Measurements from ENCODE around the gene ZNF408. TPM values are rescaled to one million over a fixed set of nuclear protein-coding genes. Genes with fewer than 3 reads are reported as not detected.
A peak's percentile ranks its signal among the peaks of the same experiment; 100 is the strongest.

Gene ZNF408
- total RNA-seq, 1 experiment from 2014 or later, result 15.2 TPM

- no peak for ATAC-seq
- no peak for DNase-seq (ENCODE audit: low spot score)
- ChIA-PET CTCF (no interaction called here), POLR2A (no interaction called here)
- peaks cover 48% of the 10 kb centered on the region for H3K36me3 Mint-ChIP-seq
- no peak overlapping the region for H3K4me3 Mint-ChIP-seq
- H3K4me1 Mint-ChIP-seq, result no peaks in the 10 kb centered on the region
- H3K27me3 Mint-ChIP-seq (ENCODE audit: low read depth), result no peaks in the 10 kb centered on the region
- H3K9me3 Mint-ChIP-seq, result no peaks in the 10 kb centered on the region
- H3K27ac Mint-ChIP-seq, result peak overlapping the region; percentile 32; the same call in 1 of the 2 replicates
- TF ChIP-seq PREB (CRISPR knock-in tag; IDR thresholded peaks at IDR 0.05; ENCODE audit: borderline replicate concordance), result no peak
- no peak for TF ChIP-seq FOXK1 (CRISPR knock-in tag; IDR thresholded peaks at IDR 0.05)
- TF ChIP-seq CDX4 (CRISPR knock-in tag; IDR thresholded peaks at IDR 0.05; ENCODE audit: borderline replicate concordance), result no peak
- no peak for TF ChIP-seq SMAD3 (CRISPR knock-in tag; IDR thresholded peaks at IDR 0.05; ENCODE audit: borderline replicate concordance)
- TF ChIP-seq, protein P1, sequence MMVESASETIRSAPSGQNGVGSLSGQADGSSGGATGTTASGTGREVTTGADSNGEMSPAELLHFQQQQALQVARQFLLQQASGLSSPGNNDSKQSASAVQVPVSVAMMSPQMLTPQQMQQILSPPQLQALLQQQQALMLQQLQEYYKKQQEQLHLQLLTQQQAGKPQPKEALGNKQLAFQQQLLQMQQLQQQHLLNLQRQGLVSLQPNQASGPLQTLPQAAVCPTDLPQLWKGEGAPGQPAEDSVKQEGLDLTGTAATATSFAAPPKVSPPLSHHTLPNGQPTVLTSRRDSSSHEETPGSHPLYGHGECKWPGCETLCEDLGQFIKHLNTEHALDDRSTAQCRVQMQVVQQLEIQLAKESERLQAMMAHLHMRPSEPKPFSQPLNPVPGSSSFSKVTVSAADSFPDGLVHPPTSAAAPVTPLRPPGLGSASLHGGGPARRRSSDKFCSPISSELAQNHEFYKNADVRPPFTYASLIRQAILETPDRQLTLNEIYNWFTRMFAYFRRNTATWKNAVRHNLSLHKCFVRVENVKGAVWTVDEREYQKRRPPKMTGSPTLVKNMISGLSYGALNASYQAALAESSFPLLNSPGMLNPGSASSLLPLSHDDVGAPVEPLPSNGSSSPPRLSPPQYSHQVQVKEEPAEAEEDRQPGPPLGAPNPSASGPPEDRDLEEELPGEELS (CRISPR knock-in tag; IDR thresholded peaks at IDR 0.05), result no peak
- no peak for TF ChIP-seq ZNF263 (CRISPR knock-in tag; IDR thresholded peaks at IDR 0.05; ENCODE audit: low read depth)
- TF ChIP-seq, protein P2, sequence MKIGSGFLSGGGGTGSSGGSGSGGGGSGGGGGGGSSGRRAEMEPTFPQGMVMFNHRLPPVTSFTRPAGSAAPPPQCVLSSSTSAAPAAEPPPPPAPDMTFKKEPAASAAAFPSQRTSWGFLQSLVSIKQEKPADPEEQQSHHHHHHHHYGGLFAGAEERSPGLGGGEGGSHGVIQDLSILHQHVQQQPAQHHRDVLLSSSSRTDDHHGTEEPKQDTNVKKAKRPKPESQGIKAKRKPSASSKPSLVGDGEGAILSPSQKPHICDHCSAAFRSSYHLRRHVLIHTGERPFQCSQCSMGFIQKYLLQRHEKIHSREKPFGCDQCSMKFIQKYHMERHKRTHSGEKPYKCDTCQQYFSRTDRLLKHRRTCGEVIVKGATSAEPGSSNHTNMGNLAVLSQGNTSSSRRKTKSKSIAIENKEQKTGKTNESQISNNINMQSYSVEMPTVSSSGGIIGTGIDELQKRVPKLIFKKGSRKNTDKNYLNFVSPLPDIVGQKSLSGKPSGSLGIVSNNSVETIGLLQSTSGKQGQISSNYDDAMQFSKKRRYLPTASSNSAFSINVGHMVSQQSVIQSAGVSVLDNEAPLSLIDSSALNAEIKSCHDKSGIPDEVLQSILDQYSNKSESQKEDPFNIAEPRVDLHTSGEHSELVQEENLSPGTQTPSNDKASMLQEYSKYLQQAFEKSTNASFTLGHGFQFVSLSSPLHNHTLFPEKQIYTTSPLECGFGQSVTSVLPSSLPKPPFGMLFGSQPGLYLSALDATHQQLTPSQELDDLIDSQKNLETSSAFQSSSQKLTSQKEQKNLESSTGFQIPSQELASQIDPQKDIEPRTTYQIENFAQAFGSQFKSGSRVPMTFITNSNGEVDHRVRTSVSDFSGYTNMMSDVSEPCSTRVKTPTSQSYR (CRISPR knock-in tag; IDR thresholded peaks at IDR 0.05), result no peak
- TF ChIP-seq ETV6 (CRISPR knock-in tag; IDR thresholded peaks at IDR 0.05), result no peak
- TF ChIP-seq, protein P3, sequence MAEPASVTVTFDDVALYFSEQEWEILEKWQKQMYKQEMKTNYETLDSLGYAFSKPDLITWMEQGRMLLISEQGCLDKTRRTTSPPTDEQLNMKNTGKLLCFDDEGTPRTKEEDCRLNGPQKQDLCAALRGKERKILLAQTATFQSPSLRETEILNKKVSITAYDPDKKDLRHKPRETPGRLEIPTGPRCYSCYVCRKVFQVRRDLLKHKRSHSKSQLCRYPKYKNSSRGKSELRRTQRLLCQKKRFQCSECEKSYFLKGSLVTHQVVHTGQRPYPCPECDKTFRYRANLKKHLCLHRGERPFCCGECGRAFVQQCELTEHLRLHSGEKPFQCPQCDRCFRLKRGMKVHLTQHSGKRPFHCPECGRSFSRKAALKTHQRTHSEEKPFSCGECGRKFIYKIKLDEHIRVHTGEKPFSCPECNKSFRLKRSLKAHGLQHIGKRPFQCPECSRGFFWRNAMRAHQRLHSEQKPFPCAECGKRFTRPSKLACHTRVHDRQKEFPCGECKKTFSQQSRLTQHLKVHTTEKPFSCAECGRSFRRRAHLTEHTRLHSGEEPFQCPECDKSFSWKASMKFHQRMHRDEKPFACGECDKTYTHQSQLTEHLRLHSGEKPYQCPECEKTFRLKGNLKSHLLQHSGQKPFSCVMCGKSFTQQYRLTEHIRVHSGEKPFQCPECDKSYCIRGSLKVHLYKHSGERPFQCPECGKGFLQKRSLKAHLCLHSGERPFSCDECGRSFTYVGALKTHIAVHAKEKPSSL (CRISPR knock-in tag; conservative IDR thresholded peaks at IDR 0.05), result no peak
- TF ChIP-seq, protein P4, sequence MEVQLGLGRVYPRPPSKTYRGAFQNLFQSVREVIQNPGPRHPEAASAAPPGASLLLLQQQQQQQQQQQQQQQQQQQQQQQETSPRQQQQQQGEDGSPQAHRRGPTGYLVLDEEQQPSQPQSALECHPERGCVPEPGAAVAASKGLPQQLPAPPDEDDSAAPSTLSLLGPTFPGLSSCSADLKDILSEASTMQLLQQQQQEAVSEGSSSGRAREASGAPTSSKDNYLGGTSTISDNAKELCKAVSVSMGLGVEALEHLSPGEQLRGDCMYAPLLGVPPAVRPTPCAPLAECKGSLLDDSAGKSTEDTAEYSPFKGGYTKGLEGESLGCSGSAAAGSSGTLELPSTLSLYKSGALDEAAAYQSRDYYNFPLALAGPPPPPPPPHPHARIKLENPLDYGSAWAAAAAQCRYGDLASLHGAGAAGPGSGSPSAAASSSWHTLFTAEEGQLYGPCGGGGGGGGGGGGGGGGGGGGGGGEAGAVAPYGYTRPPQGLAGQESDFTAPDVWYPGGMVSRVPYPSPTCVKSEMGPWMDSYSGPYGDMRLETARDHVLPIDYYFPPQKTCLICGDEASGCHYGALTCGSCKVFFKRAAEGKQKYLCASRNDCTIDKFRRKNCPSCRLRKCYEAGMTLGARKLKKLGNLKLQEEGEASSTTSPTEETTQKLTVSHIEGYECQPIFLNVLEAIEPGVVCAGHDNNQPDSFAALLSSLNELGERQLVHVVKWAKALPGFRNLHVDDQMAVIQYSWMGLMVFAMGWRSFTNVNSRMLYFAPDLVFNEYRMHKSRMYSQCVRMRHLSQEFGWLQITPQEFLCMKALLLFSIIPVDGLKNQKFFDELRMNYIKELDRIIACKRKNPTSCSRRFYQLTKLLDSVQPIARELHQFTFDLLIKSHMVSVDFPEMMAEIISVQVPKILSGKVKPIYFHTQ (CRISPR knock-in tag; IDR thresholded peaks at IDR 0.05), result no peak
- TF ChIP-seq ZNF416 (CRISPR knock-in tag; IDR thresholded peaks at IDR 0.05), result no peak
- TF ChIP-seq ZNF532 (CRISPR knock-in tag; IDR thresholded peaks at IDR 0.05; ENCODE audit: borderline replicate concordance), result no peak
- TF ChIP-seq TCF7 (CRISPR knock-in tag; IDR thresholded peaks at IDR 0.05; ENCODE audit: low read depth), result no peak
- no peak for TF ChIP-seq ATF3 (CRISPR knock-in tag; conservative IDR thresholded peaks at IDR 0.05)
- TF ChIP-seq MXD4 (CRISPR knock-in tag; IDR thresholded peaks at IDR 0.05; ENCODE audit: borderline replicate concordance), result no peak
- TF ChIP-seq FOXJ3 (CRISPR knock-in tag; IDR thresholded peaks at IDR 0.05; ENCODE audit: borderline replicate concordance), result no peak
- no peak for TF ChIP-seq ZNF138 (CRISPR knock-in tag; conservative IDR thresholded peaks at IDR 0.05)
- TF ChIP-seq, protein P5, sequence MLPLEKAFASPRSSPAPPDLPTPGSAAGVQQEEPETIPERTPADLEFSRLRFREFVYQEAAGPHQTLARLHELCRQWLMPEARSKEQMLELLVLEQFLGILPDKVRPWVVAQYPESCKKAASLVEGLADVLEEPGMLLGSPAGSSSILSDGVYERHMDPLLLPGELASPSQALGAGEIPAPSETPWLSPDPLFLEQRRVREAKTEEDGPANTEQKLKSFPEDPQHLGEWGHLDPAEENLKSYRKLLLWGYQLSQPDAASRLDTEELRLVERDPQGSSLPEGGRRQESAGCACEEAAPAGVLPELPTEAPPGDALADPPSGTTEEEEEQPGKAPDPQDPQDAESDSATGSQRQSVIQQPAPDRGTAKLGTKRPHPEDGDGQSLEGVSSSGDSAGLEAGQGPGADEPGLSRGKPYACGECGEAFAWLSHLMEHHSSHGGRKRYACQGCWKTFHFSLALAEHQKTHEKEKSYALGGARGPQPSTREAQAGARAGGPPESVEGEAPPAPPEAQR (CRISPR knock-in tag; IDR thresholded peaks at IDR 0.05), result no peak
These were observed 37.4 kb upstream of the ZNF408 start for GRCh38 chr11:46663277-46663940.
